Measurements from ENCODE around the gene CELSR1. TPM values are rescaled to one million over a fixed set of nuclear protein-coding genes. Genes with fewer than 3 reads are reported as not detected.

The CELSR1 gene
- total and polyA plus RNA-seq, 2 of the 13 experiments (the other 11 are each of a cell fraction or from before 2014, with no cell fraction given) = 0.78 to 1.8 TPM

DNA sequence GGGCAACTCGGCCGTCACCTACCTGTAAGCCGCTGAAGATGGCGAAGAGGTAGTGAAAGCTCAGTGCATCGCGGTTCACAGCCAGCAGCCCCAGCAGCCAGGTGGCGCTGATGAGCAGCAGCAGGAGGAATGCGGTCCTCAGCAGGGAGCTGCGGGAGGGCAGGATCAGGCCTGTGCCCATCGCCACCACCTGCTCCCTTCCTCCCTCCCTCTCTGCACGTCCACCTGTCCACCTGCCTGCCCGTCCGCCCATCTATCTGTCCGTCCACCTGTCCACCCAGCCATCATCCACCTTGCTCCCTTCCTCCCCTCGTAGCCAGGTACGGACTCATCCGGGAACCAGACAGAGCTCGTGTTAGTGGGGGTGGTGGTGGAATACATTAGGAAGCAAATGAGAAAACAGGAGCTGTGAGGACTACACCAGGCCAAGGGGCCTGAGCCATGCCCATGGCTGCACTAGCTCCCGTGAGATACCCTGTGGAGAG lies 169.7 kb downstream of the CELSR1 start (continued):
- TF ChIP-seq MLXIP (CRISPR knock-in tag; IDR thresholded peaks at IDR 0.05; ENCODE audit: borderline replicate concordance) = no peak
- TF ChIP-seq ZNF263 (CRISPR knock-in tag; IDR thresholded peaks at IDR 0.05) = peak; percentile 66
- no peak for TF ChIP-seq FOXA3 (CRISPR knock-in tag; IDR thresholded peaks at IDR 0.05)
- TF ChIP-seq CCDC6 (CRISPR knock-in tag; IDR thresholded peaks at IDR 0.05) = no peak
- TF ChIP-seq CBX2 (IDR thresholded peaks at IDR 0.05; ENCODE audit: low read depth, low read length) = no peak
- no peak for TF ChIP-seq CBX2 (CRISPR knock-in tag; IDR thresholded peaks at IDR 0.05; ENCODE audit: low read depth)
- TF ChIP-seq PAWR (CRISPR knock-in tag; IDR thresholded peaks at IDR 0.05; ENCODE audit: borderline replicate concordance) = no peak
- no peak for TF ChIP-seq ZNF20 (CRISPR knock-in tag; IDR thresholded peaks at IDR 0.05)
- no peak for TF ChIP-seq ZNF557 (CRISPR knock-in tag; IDR thresholded peaks at IDR 0.05)
- TF ChIP-seq, protein P1, sequence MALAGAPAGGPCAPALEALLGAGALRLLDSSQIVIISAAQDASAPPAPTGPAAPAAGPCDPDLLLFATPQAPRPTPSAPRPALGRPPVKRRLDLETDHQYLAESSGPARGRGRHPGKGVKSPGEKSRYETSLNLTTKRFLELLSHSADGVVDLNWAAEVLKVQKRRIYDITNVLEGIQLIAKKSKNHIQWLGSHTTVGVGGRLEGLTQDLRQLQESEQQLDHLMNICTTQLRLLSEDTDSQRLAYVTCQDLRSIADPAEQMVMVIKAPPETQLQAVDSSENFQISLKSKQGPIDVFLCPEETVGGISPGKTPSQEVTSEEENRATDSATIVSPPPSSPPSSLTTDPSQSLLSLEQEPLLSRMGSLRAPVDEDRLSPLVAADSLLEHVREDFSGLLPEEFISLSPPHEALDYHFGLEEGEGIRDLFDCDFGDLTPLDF (CRISPR knock-in tag; IDR thresholded peaks at IDR 0.05) = no peak
- TF ChIP-seq, protein P2, sequence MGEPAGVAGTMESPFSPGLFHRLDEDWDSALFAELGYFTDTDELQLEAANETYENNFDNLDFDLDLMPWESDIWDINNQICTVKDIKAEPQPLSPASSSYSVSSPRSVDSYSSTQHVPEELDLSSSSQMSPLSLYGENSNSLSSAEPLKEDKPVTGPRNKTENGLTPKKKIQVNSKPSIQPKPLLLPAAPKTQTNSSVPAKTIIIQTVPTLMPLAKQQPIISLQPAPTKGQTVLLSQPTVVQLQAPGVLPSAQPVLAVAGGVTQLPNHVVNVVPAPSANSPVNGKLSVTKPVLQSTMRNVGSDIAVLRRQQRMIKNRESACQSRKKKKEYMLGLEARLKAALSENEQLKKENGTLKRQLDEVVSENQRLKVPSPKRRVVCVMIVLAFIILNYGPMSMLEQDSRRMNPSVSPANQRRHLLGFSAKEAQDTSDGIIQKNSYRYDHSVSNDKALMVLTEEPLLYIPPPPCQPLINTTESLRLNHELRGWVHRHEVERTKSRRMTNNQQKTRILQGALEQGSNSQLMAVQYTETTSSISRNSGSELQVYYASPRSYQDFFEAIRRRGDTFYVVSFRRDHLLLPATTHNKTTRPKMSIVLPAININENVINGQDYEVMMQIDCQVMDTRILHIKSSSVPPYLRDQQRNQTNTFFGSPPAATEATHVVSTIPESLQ (CRISPR knock-in tag; conservative IDR thresholded peaks at IDR 0.05) = no peak
- no peak for TF ChIP-seq SNAI1 (CRISPR knock-in tag; IDR thresholded peaks at IDR 0.05; ENCODE audit: borderline replicate concordance)
- TF ChIP-seq BORCS8-MEF2B (CRISPR knock-in tag; IDR thresholded peaks at IDR 0.05) = peak; percentile 71; the same call in 1 of the 2 replicates
- TF ChIP-seq ZSCAN21 (CRISPR knock-in tag; IDR thresholded peaks at IDR 0.05; ENCODE audit: borderline replicate concordance) = peak; percentile 53; the same call in 1 of the 2 replicates
- no peak for TF ChIP-seq NCOA5 (CRISPR knock-in tag; IDR thresholded peaks at IDR 0.05)
- no peak for TF ChIP-seq ZNF773 (CRISPR knock-in tag; IDR thresholded peaks at IDR 0.05; ENCODE audit: borderline replicate concordance)
- TF ChIP-seq ZNF883 (CRISPR knock-in tag; IDR thresholded peaks at IDR 0.05; ENCODE audit: not compliant biosample characterization) = no peak
- TF ChIP-seq KDM2A (CRISPR knock-in tag; IDR thresholded peaks at IDR 0.05; ENCODE audit: borderline replicate concordance, low read depth) = peak; percentile 85; the same call in 1 of the 2 replicates
- no peak for TF ChIP-seq MEIS1 (CRISPR knock-in tag; IDR thresholded peaks at IDR 0.05; ENCODE audit: borderline replicate concordance)
- TF ChIP-seq ISL2 (CRISPR knock-in tag; IDR thresholded peaks at IDR 0.05) = no peak
- no peak for TF ChIP-seq HOXA7 (CRISPR knock-in tag; IDR thresholded peaks at IDR 0.05)
- no peak for TF ChIP-seq XBP1 (CRISPR knock-in tag; IDR thresholded peaks at IDR 0.05)
- TF ChIP-seq ZNF724P (CRISPR knock-in tag; IDR thresholded peaks at IDR 0.05; ENCODE audit: borderline replicate concordance) = no peak
- TF ChIP-seq SPEN (CRISPR knock-in tag; IDR thresholded peaks at IDR 0.05; ENCODE audit: low read depth) = peak; percentile 63
- TF ChIP-seq ZSCAN9 (CRISPR knock-in tag; IDR thresholded peaks at IDR 0.05; ENCODE audit: borderline replicate concordance) = no peak
